UCSD-AML1 (cell line): ENCODE results near the gene CXXC4.

Source experiments
- DNase-seq: peaks from one replicate; lab custom pipeline; 2025; ENCODE audit not compliant: unreplicated experiment; lab: John Stamatoyannopoulos, UW

CXXC4 gene

GRCh38 chr4:104421566-104421965, 73.1 kb downstream of the CXXC4 start:
- no peak for DNase-seq

DNA sequence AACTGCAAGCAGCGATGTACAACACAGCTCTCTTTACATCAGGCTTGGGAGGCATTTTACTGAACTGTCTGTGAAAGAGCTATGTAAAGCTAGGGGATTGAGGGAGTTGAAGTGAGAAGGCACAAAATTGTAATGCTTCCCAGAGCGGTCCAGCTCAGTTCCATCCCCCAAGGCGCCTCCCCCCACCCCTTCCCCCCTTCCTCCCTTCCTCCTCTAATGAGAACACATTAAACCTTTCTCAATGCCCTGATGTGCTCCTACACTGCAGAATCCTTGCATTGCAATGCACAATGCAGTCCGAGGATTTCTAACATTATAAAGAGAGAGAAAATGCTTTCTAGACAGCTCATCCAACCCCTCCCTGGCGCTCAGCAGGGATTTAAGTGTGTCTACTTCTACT, 73.9 kb downstream of the CXXC4 start:
- DNase-seq = no peak
